CD4-positive, alpha-beta T cell treated with Interleukin-15 for 1 hour (primary cell): ENCODE data around the gene SLC12A4.
"Not testable (repeated sequence)": the region's sequence is repeated elsewhere in the genome, so short reads cannot be mapped to it uniquely, and the experiment has no call there.

ENCODE experiments used
- DNase-seq: peaks from one replicate; pipeline ENCODE4 v3.0.0-alpha.2; 2020

The SLC12A4 gene

DNA sequence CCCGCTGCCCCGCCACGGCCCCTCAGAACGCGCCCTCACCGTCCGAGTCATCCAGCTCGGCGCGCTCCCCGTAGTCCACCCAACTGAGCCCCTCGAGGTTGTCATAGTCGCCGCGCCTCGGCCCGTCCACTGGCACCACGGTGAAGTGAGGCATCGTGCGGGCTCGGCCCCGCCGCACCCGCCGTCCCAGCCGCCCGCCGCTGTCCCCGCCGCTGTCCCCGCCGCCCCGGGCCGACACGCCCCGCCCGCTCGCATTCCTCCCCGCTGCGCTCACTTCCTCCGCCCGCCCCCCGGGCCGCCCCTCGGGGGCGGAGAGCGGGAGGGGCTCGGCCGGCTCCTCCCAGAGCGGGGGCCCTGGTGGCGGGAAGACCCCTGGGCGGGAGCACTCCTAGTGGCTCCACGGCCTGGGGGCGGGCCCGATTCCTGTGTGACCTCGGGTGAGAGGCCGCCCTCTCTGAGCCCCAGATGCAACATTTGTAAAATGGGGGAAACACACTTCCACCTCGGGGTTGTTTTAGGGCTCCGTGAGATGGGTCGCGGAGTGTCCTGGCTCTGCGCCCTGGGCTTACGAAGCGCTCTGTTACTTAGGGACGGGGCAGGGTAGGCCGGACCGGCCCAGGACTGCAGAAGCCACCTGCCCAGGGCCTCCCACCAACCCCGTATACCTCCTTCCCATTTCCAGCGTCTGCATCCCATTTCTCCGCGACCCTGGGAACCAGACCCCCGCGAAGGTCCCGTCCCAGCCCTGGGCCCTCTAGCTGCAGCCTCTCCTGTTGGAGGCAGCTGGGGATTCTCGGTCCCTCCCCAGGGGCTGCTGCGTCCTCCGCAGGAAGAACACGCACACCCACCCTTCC is at the start of gene SLC12A4:
Gene SLC12A4, minus strand, starts transcription at position 238 of the 854 bp plus-strand sequence. Its CDS starts 84 bp downstream, at position 154.
- peak; percentile 87 for DNase-seq

- no peak for DNase-seq
Measured at GRCh38 chr16:68015681-68016080, 47.2 kb upstream of the SLC12A4 start, which contains the start of gene DPEP2NB. TSS of gene DPEP2NB (minus strand) at chr16:68015911. CDS start at chr16:68015770, 141 bp downstream.

GRCh38 chr16:68013440-68013839 is 45.0 kb upstream of the SLC12A4 start:
- no peak for DNase-seq

- DNase-seq, result not testable (repeated sequence)
Measured at GRCh38 chr16:68009872-68010271, 41.4 kb upstream of the SLC12A4 start.

DNA sequence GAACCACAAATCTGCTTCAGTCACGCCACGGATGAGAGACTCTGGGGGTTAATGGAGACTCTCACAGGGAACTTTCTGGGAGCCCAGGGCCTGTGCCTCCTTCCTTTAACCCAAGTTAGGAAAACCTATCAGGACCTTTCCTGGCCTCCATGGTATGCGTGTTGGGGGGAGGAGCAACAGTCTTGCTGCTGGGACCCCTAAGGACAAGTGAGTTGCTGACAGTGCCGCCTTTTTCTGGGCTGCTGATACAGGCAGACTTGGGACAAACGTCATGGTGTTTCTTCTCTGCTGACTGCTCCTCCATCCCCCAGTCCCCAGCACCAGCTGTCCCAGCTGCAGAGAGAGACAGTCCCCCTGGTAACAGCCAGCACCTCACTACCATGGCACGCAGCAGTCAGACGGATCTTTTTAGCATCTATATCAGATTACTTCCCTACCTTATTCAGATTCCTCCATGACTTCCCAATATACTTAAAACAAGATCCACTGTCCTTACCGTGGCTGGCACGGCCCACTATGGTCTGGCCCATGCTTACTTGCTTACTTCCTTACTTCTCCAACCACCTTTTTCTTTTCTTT is 40.8 kb upstream of the SLC12A4 start:
- no peak for DNase-seq

DNA sequence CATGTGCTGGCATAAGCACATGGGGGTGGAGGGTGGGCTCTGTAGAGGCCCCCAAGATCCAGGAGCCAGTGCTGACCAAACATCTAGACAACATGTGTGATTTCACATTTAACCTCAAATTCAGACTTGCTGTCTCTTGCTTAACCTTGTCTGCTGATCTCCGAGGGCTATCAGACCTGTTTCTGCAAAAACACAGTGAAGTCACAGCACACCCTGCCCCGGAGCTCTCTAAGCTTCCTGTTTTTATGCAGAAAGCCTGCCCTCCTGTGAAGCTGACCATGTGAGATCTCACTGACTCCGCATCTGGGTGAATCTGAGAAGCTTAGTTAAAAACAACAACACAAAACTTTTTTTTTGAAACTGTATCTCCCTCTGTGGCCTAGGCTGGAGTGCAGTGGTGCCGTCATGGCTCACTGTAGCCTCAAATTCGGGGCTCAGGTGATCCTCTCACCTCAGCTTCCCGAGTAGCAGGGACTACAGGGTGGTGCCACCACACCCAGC is 37.4 kb upstream of the SLC12A4 start:
- peak; percentile 83 for DNase-seq

GRCh38 chr16:68005211-68005610 is 36.8 kb upstream of the SLC12A4 start:
- DNase-seq, result no peak

GRCh38 chr16:68003031-68003430 is 34.6 kb upstream of the SLC12A4 start:
- DNase-seq, result no peak

DNA sequence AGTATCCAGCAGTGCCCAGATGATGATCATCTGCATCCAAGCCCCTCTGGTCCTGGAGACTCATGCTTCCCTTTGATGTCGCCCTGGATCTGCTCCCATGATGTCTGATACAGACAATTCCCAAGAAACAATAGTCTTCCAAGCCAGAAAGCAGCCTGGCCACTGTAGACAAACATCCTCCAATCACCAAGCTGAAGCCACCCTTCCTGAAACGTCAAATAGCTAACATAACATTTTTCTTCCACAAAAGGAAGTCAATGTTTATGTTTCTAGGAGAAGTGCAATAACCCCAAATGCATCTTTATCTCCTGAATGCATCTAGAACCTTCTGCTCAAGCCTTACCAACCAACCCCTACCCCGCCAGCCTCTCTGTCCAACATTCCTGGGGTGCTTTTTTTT is 32.0 kb upstream of the SLC12A4 start:
- no peak for DNase-seq

GRCh38 chr16:67999985-68000384 is 31.5 kb upstream of the SLC12A4 start:
- DNase-seq, result no peak

DNA sequence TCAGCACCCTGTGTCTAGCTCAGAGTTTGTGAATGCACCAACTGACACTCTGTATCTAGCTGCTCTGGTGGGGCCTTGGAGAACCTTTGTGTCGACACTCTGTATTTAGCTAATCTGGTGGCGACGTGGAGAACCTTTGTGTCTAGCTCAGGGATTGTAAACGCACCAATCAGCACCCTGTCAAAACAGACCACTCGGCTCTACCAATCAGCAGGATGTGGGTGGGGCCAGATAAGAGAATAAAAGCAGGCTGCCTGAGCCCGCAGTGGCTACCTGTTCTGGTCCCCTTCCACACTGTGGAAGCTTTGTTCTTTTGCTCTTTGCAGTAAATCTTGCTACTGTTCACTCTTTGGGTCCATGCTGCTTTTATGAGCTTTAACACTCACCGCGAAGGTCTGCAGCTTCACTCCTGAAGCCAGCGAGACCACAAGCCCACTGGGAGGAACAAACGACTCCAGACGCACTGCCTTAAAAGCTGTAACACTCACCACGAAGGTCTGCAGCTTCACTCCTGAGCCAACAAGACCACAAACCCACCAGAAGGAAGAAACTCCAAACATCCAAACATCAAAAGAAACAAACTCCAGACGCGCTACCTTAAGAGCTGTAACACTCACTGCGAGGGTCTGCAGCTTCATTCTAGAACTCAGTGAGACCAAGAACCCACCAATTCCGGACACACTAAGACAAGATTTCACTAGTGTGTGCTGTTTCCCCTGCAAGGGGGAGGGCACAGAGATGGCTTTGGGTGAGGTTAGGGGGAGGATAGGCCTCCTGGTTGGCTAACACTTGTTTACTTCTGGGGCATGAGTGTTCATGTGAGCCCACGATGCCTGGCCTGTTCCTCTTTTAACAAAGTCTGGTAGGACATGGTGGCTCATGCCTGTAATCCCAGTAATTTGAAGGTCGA is 30.6 kb upstream of the SLC12A4 start, which contains the start of gene DPEP2:
Gene DPEP2, minus strand, starts transcription at position 706 of the 910 bp plus-strand sequence. CDS start 6,272 bp downstream, outside the sequence.
- peak; percentile 75 for DNase-seq

DNA sequence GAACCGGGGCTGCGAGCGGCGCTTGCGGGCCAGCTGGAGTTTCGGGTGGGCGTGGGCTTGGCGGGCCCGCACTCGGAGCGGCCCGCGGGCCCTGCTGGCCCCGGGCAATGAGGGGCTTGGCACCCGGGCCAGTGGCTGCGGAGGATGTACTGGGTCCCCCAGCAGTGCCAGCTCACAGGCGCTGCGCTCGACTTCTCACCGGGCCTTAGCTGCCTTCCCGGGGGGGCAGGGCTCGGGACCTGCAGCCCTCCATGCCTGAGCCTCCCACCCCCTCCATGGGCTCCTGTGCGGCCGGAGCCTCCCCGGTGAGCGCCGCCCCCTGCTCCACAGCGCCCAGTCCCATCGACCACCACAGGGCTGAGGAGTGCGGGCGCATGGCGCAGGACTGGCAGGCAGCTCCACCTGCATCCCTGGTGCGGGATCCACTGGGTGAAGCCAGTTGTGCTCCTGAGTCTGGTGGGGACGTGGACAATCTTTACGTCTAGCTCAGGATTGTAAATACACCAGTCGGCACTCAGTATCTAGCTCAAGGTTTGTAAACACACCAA is 29.9 kb upstream of the SLC12A4 start:
- DNase-seq, result not testable (repeated sequence)

DNA sequence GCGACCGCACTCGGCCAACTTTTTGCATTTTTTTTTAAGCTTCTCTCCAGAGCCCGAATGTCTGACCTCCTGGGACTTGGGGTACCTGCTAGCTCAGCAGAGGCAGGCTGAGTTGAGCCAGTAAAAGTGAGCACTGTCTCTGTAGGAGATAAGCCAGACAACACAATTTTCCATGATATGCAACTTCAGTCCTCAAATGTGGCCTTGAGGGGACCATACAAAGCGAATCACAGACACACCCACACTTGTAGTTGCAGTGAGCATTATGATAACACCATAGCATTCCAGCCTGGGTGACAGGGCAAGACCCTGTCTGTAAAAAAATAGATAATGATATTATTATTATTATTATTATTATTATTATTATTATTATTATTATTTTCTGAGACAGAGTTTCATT is 28.2 kb upstream of the SLC12A4 start:
- no peak for DNase-seq

DNA sequence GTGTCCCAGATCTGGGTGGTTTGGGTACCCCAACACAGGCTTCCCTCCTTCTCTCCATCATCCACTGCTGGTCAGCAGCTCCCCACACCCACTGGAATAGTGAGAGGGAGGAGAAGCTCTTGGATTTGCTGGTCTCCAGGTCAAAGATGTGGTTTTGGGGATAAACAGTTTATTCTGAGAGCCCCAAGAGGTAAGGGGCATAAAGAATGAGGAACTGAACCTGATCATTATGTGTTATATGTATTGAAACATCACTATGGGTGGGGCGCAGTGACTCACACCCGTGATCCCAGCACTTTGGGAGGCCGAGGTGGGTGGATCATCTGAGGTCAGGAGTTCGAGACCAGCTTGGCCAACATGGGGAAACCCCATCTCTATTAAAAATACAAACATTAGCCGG is 27.0 kb upstream of the SLC12A4 start:
- peak; percentile 77 for DNase-seq

DNA sequence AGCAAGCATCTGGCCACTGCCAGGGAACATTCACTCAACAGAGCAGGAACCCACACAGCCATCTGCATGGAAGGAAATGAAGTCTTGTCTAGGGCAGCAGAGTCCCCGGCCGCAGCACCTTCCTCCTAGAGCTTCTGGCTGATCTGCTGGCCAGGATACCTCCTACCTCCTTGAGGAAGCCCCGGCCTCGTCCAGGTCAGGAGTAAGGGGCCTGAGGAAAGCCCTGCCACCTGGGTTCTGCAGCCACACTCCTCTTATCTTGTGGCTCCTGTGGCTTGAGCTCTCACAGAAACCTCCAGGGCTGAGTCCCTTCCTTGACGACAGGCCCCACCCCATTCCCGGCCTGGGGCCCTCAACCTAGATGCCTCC is 25.6 kb upstream of the SLC12A4 start:
- DNase-seq, result not testable (repeated sequence)

GRCh38 chr16:67993207-67994039 is 25.0 kb upstream of the SLC12A4 start:
- peak; percentile 87 for DNase-seq

GRCh38 chr16:67992661-67993206 is 24.3 kb upstream of the SLC12A4 start:
- no peak for DNase-seq

GRCh38 chr16:67990018-67990386 is 21.6 kb upstream of the SLC12A4 start:
- no peak for DNase-seq

DNA sequence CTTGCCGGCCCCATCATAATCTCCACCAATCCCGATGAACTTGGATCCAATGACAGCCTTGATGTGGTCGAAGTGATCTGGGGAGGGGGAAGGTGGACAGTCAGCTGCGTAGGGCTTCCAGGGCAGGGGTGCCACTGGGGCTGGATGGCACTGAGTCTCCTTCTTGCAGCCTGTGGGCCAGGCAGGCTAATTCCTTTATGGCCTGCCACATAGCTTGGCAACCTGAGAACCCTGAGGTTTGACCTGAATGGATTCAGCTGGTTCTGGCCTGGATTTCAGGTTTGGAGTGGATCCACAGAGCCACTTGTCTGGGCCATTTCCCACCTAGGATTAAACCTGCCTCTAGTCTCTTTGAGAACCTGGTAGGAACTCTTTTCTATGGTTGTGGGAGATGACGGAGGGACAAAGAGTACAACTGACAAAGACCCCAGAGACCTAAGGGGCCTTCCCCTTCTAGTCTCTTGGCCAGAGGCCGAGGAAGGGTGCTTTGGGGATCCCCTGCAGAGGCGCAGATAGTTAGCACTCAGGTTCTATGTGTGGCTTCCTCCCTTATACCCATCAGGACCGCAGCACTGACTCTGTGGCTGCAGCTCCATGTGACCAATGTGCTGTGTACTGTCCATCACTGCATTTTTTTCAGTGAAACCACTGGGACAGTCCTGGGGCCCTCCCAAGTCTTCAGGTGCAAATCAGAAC is 21.0 kb upstream of the SLC12A4 start:
- DNase-seq, result no peak

GRCh38 chr16:67988675-67989074 is 20.2 kb upstream of the SLC12A4 start:
- DNase-seq, result no peak
